GM23338 (cell line): Measurements from ENCODE around the gene ACOXL.

Experiments
- CREB1 ChIP-seq: fragments of 250-450 bp; sonication (Bioruptor Pico); IDR thresholded peaks from 2 replicates; pipeline ENCODE4 v1.5.0; 2020; ENCODE audit warnings: low read depth, mild to moderate bottlenecking, moderate library complexity
- CTCF ChIP-seq, 2 experiments: fragments of 200-600 bp in 1 of 2; sonication (generic) in 1 of 2; conservative IDR thresholded peaks; 2 replicates each; pipeline versions ENCODE4 v1.5.1 to v1.6.1; 2016 to 2017; ENCODE audit warnings: antibody characterized with exemption in 2 of 2, low read depth in 2 of 2, mild to moderate bottlenecking in 2 of 2, moderate library complexity in 1 of 2
- ETS1 ChIP-seq: IDR thresholded peaks from 2 replicates; pipeline ENCODE4 v1.6.1; 2016; ENCODE audit warnings: antibody characterized with exemption
- EZH2 ChIP-seq: fragments of 200-600 bp; sonication (generic); IDR thresholded peaks from one replicate; pipeline ENCODE4 v1.8.0; 2017; ENCODE audit warnings: antibody characterized with exemption, mild to moderate bottlenecking, low read depth; ENCODE audit not compliant: unreplicated experiment
- EZH2phosphoT487 ChIP-seq: fragments of 200-600 bp; sonication (generic); IDR thresholded peaks from one replicate; pipeline ENCODE4 v1.8.1; 2018; ENCODE audit warnings: antibody characterized with exemption; ENCODE audit not compliant: unreplicated experiment
- NANOG ChIP-seq: IDR thresholded peaks from 2 replicates; pipeline ENCODE4 v1.6.1; 2016; ENCODE audit warnings: antibody characterized with exemption, borderline replicate concordance
- POLR2AphosphoS5 ChIP-seq: IDR thresholded peaks from 2 replicates; pipeline ENCODE4 v1.6.1; 2016; ENCODE audit warnings: antibody characterized with exemption, low read depth
- REST ChIP-seq: IDR thresholded peaks from one replicate; pipeline ENCODE4 v1.6.1; 2018; ENCODE audit warnings: antibody characterized with exemption; ENCODE audit not compliant: unreplicated experiment
- ZNF331 ChIP-seq: fragments of 250-450 bp; sonication (Bioruptor Pico); IDR thresholded peaks from 2 replicates; pipeline ENCODE4 v1.5.0; 2020; ENCODE audit warnings: low read depth, mild to moderate bottlenecking, moderate library complexity

GRCh38 chr2:111053825-111054515, 321.6 kb downstream of the ACOXL start:
- TF ChIP-seq CREB1 (CRISPR knock-in tag) (no peak), POLR2AphosphoS5 (no peak), EZH2phosphoT487 (no peak), EZH2 (no peak), ZNF331 (no peak), NANOG (no peak), CTCF (conservative IDR thresholded peaks at IDR 0.05; ENCODE audit: low read depth in 2 of 2) (no peak), ETS1 (no peak), REST (no peak)
